Cardiac muscle cell (in vitro differentiated cells and primary cell): ENCODE data around the gene SNX9. TPM values are rescaled to one million over a fixed set of nuclear protein-coding genes. Genes with fewer than 3 reads are reported as not detected.
A peak's percentile ranks its signal among the peaks of the same experiment; 100 is the strongest.
"Not testable (repeated sequence)": the region's sequence is repeated elsewhere in the genome, so short reads cannot be mapped to it uniquely, and the experiment has no call there.

Source experiments
- DNase-seq, 2 donors: peaks; one replicate each; pipeline versions ENCODE4 v3.0.0 to v3.0.0-alpha.2; 2010 to 2017; ENCODE audit warnings: low read depth in 1 of 2, low spot score in 1 of 2
- H3K27ac ChIP-seq: fragments of 200-600 bp; sonication (generic); 2 replicates; pipeline ENCODE4 v1.5.1; 2016
- H3K27me3 ChIP-seq: fragments of 200-600 bp; sonication (generic); 2 replicates; pipeline ENCODE4 v1.6.0; 2016; ENCODE audit warnings: control low read depth
- H3K36me3 ChIP-seq: fragments of 200-600 bp; sonication (generic); 2 replicates; pipeline ENCODE4 v1.5.1; 2016; ENCODE audit warnings: control low read depth
- H3K4me1 ChIP-seq: fragments of 200-600 bp; sonication (generic); 2 replicates; pipeline ENCODE4 v1.8.1; 2017; ENCODE audit warnings: low read depth, mild to moderate bottlenecking, mixed run types
- H3K4me3 ChIP-seq: fragments of 200-600 bp; sonication (generic); 2 replicates; pipeline ENCODE4 v1.5.1; 2016; ENCODE audit warnings: mild to moderate bottlenecking
- H3K9me3 ChIP-seq: fragments of 200-600 bp; sonication (generic); 2 replicates; pipeline ENCODE4 v1.5.1; 2017; ENCODE audit warnings: low read depth, mild to moderate bottlenecking, control low read depth
- polyA plus RNA-seq: library from polyadenylated mRNA; unstranded; fragments of >200 nt; fragmentation: Nextera tagmentation; extraction: Ambion mirVana; gene quantifications from 2 replicates; pipeline ENCODE4 v1.2.1, GENCODE V29; 2016
- total RNA-seq: library from RNA; depleted of rRNA; stranded (reverse); fragments of >200 nt; gene quantifications from 2 replicates; pipeline ENCODE4 v1.2.3, GENCODE V29; 2016
- TF ChIP-seq, protein P1 (sequence below): IDR thresholded peaks from 2 replicates; pipeline ENCODE4 v1.5.1; 2012; ENCODE audit warnings: low read depth, mild to moderate bottlenecking, low read length

The SNX9 gene
- total and polyA plus RNA-seq, 2 experiments from 2014 or later, result 23.9 to 27.0 TPM

DNA sequence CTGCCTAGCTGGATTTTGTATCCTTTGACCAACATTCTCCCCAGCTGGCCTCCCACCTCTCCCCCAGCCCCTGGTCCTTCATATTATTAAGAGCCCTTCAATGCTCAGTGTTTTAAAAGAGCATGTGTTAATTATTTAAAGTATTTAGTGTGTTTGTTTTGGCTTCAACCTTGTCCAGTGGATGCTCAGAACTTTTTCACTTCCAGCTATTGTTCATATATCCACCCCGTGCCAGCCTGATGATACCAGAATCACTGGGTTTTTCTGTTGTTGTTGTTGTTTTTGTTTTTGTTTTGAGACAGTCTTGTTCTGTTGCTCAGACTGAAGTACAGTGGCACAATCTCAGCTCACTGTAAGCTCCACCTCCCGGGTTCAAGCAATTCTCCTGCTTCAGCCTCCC lies 30.4 kb upstream of the SNX9 start:
- no peaks in the 10 kb centered on the region for H3K4me1 ChIP-seq
- no peaks in the 10 kb centered on the region for H3K36me3 ChIP-seq
- no peaks in the 10 kb centered on the region for H3K27me3 ChIP-seq
- H3K4me3 ChIP-seq, result no peak overlapping the region
- H3K27ac ChIP-seq, result no peak overlapping the region
- no peaks in the 10 kb centered on the region for H3K9me3 ChIP-seq
- DNase-seq, result no peak
- TF ChIP-seq, protein P1, sequence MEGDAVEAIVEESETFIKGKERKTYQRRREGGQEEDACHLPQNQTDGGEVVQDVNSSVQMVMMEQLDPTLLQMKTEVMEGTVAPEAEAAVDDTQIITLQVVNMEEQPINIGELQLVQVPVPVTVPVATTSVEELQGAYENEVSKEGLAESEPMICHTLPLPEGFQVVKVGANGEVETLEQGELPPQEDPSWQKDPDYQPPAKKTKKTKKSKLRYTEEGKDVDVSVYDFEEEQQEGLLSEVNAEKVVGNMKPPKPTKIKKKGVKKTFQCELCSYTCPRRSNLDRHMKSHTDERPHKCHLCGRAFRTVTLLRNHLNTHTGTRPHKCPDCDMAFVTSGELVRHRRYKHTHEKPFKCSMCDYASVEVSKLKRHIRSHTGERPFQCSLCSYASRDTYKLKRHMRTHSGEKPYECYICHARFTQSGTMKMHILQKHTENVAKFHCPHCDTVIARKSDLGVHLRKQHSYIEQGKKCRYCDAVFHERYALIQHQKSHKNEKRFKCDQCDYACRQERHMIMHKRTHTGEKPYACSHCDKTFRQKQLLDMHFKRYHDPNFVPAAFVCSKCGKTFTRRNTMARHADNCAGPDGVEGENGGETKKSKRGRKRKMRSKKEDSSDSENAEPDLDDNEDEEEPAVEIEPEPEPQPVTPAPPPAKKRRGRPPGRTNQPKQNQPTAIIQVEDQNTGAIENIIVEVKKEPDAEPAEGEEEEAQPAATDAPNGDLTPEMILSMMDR, result no peak

DNA sequence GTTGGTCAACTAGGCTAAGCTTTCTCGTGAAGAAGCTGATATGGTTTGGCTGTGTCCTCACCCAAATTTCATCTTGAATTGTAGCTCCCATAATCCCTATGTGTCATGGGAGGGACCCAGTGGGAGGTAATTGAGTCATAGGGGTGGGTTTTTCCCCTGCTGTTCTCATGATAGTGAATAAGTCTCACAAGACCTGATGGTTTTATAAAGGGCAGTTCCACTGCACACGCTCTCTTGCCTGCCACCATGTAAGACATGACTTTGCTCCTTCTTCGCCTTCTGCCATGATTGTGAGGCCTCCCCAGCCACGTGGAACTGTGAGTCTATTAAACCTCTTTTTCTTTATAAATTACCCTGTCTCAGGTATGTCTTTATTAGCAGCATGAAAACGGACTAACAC lies 29.0 kb upstream of the SNX9 start:
- H3K27ac ChIP-seq, H3K9me3 ChIP-seq, H3K27me3 ChIP-seq, H3K4me3 ChIP-seq, H3K36me3 ChIP-seq, H3K4me1 ChIP-seq, DNase-seq: not testable (repeated sequence)

DNA sequence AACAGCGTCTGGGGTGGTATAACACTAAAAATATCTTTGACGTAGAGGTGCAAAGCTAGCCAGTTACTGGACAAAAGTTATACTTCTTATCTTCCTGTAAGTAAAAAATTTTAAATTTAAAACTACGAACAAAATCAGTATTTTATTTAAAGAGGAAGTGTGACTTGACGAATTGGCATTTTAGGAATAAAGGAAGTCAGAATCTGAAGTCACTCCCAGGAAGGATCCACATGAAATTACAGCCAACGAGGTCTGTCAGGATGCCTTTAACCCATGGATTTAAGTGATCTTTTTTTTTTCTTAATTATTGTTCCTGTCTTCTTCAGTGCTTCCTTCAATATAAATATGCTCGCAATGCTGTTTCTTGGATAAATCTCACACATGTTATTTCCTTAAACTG lies 27.2 kb upstream of the SNX9 start:
- Histone ChIP-seq H3K4me1 (no peaks in the 10 kb centered on the region), H3K36me3 (no peaks in the 10 kb centered on the region), H3K9me3 (no peaks in the 10 kb centered on the region), H3K27me3 (no peaks in the 10 kb centered on the region), H3K4me3 (no peak overlapping the region), H3K27ac (no peak overlapping the region)
- no peak for DNase-seq
- TF ChIP-seq, protein P1, result no peak

DNA sequence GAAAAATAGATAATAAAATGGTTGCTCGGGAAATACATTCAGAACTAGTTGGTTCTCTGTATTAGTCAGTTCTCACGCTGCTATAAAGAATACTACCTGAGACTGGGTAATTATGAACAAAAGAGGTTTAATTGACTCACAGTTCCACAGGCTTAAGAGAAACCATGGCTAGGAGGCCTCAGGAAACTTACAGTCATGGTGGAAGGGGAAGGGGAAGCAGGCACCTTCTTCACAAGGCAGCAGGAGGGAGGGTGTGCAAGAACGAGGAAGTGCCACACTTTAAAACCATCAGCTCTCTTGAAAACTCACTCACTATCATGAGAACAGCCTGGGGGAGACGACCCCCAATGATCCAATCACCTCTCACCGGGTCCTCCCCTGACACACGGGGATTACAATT lies 24.2 kb upstream of the SNX9 start:
- Histone ChIP-seq H3K9me3 (no peaks in the 10 kb centered on the region), H3K36me3 (no peaks in the 10 kb centered on the region), H3K27me3 (no peaks in the 10 kb centered on the region), H3K4me3 (no peak overlapping the region), H3K4me1 (no peaks in the 10 kb centered on the region), H3K27ac (no peak overlapping the region)
- TF ChIP-seq, protein P1, result no peak
- no peak for DNase-seq

DNA sequence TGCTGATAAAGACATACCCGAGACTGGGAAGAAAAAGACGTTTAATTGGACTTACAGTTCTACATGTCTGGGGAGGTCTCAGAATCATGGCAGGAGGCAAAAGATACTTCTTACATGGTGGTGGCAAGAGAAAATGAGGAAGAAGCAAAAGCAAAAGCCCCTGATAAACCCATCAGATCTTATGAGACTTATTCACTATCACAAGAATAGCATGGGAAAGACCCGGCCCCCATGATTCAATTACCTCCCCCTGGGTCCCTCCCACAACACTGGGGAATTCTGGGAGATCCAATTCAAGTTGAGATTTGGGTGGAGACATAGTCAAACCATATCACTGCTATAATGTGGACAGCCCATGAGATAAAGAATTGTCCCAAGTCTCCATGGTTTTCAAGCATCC lies 23.5 kb upstream of the SNX9 start:
- H3K4me1 ChIP-seq, H3K27ac ChIP-seq, H3K4me3 ChIP-seq, DNase-seq, H3K27me3 ChIP-seq, H3K9me3 ChIP-seq, H3K36me3 ChIP-seq: not testable (repeated sequence)

DNA sequence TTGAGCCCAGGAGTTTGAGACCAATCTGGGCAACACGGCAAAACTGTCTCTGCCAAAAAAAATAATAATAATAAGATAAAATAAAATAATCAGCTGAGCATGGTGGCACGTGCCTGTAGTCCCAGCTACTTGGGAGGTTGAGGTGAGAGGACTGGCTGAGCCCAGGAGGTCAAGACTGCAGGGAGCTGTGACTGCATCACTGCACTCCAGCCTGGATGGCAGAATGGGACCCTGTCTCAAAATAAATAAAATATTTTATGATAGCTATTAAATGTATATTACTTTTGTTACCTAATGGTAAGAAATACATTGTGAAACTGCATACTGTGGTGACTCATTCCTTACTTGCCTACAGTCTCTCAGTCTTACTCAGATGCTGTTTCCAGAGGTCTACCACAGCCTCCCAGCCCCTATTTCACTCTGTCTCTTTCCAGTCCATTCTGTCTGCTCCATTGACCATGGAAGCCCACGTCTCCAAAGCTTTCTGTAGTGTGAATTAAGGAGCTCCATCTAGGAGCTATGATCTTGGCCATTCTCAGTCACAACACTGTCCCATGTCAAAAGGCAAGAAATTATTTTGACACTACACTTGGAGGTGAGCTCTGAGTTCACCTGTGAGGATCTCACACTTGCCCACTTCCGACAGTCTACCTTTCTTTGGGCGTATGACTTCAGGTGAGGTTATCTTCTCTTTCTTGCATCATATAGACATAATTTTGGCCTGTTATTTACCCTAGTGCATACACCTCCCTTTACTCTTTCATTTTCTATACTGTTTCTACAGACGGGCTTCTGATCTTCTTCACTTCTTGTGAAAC lies 22.4 kb upstream of the SNX9 start:
- TF ChIP-seq, protein P1, result no peak
- no peaks in the 10 kb centered on the region for H3K4me1 ChIP-seq
- H3K27ac ChIP-seq, result no peak overlapping the region
- H3K27me3 ChIP-seq, result no peaks in the 10 kb centered on the region
- H3K4me3 ChIP-seq, result no peak overlapping the region
- no peaks in the 10 kb centered on the region for H3K9me3 ChIP-seq
- peak in 1 of 2 donors; percentile 69 for DNase-seq
- no peaks in the 10 kb centered on the region for H3K36me3 ChIP-seq
